ENCODE data around the gene PEX10.

Gene PEX10

GRCh38 chr1:2375246-2375922 is 37.0 kb downstream of the PEX10 start:
- H3K27me3 Mint-ChIP-seq (ENCODE audit: low read depth, poor library complexity), result no peaks in the 10 kb centered on the region
- H3K36me3 Mint-ChIP-seq (ENCODE audit: low read depth), result peaks cover 9% of the 10 kb centered on the region
- no peaks in the 10 kb centered on the region for H3K9me3 Mint-ChIP-seq
- no peak for TF ChIP-seq CTCF (IDR thresholded peaks at IDR 0.05)
- H3K27ac Mint-ChIP-seq, result no peak overlapping the region
- no peak overlapping the region for H3K4me3 Mint-ChIP-seq
- H3K4me1 Mint-ChIP-seq, result peaks cover 8% of the 10 kb centered on the region
- peak; percentile 0 for DNase-seq

GRCh38 chr1:2374252-2375155 is 37.9 kb downstream of the PEX10 start:
- no peak for TF ChIP-seq CTCF (IDR thresholded peaks at IDR 0.05)
- Mint-ChIP-seq H3K4me3 (no peak overlapping the region), H3K9me3 (no peaks in the 10 kb centered on the region), H3K4me1 (peaks cover 8% of the 10 kb centered on the region), H3K36me3 (ENCODE audit: low read depth) (peaks cover 18% of the 10 kb centered on the region), H3K27ac (no peak overlapping the region), H3K27me3 (ENCODE audit: low read depth, poor library complexity) (no peaks in the 10 kb centered on the region)
- DNase-seq, result peak; percentile 1

GRCh38 chr1:2373551-2374251 is 38.7 kb downstream of the PEX10 start:
- Mint-ChIP-seq H3K27ac (no peak overlapping the region), H3K36me3 (ENCODE audit: low read depth) (peaks cover 23% of the 10 kb centered on the region), H3K9me3 (no peaks in the 10 kb centered on the region), H3K4me1 (no peaks in the 10 kb centered on the region), H3K4me3 (no peak overlapping the region), H3K27me3 (ENCODE audit: low read depth, poor library complexity) (no peaks in the 10 kb centered on the region)
- no peak for TF ChIP-seq CTCF (IDR thresholded peaks at IDR 0.05)
- DNase-seq, result no peak

- no peaks in the 10 kb centered on the region for H3K27me3 Mint-ChIP-seq (ENCODE audit: low read depth, poor library complexity)
- peaks cover 8% of the 10 kb centered on the region for H3K9me3 Mint-ChIP-seq
- no peak overlapping the region for H3K4me3 Mint-ChIP-seq
- no peaks in the 10 kb centered on the region for H3K4me1 Mint-ChIP-seq
- no peak for TF ChIP-seq CTCF (IDR thresholded peaks at IDR 0.05)
- DNase-seq, result peak; percentile 1
- peaks cover 32% of the 10 kb centered on the region for H3K36me3 Mint-ChIP-seq (ENCODE audit: low read depth)
- H3K27ac Mint-ChIP-seq, result no peak overlapping the region
Observed at GRCh38 chr1:2372551-2373490, 39.5 kb downstream of the PEX10 start.

GRCh38 chr1:2368053-2368744 is 44.2 kb downstream of the PEX10 start:
- peak; percentile 1 for DNase-seq
- no peak for TF ChIP-seq CTCF (IDR thresholded peaks at IDR 0.05)
- H3K27me3 Mint-ChIP-seq (ENCODE audit: low read depth, poor library complexity), result no peaks in the 10 kb centered on the region
- no peaks in the 10 kb centered on the region for H3K4me1 Mint-ChIP-seq
- H3K27ac Mint-ChIP-seq, result no peak overlapping the region
- peaks cover 57% of the 10 kb centered on the region for H3K36me3 Mint-ChIP-seq (ENCODE audit: low read depth)
- H3K9me3 Mint-ChIP-seq, result peaks cover 35% of the 10 kb centered on the region
- no peak overlapping the region for H3K4me3 Mint-ChIP-seq

Measured in nephron progenitor cell (in vitro differentiated cells).